Ovary (tissue), 3 donors: ENCODE results near the gene SOST.

Experiments used
- POLR2A ChIP-seq: fragments of 450-650 bp; IDR thresholded peaks from one replicate; pipeline ENCODE4 v1.6.1; 2017; ENCODE audit warnings: antibody characterized with exemption, mild to moderate bottlenecking, moderate library complexity
- TF ChIP-seq, protein P1 (sequence below), 3 donors: fragments of 450-650 bp in 2 of 3; fragments of 200-600 bp in 1 of 3; IDR thresholded peaks; one replicate each; pipeline versions ENCODE4 v1.5.1 to v1.8.0; 2016 to 2022; ENCODE audit warnings: antibody characterized with exemption in 3 of 3, mild to moderate bottlenecking in 1 of 3
- donor health status: DM: no; HTN: no; CAD: no.

DNA sequence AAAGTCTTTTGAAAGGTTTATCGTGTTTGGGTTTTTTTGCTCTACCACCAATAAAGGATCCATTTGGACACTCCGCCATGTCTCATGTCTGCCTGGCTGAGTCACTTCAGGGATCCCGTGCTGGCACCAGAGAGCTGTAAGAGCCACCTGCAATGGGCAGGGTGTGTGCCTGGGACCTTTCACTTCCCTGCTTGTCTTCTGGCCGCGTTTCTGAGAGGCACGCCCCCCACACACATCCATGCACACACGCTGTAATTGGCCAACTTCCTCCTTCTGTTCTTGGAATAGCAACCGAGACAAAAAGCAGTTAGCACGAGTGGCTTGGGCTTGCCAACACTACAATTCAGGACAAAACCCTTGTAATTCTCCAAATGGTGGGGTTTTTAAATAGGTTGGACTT, 9.8 kb upstream of the SOST start:
- TF ChIP-seq, protein P1, sequence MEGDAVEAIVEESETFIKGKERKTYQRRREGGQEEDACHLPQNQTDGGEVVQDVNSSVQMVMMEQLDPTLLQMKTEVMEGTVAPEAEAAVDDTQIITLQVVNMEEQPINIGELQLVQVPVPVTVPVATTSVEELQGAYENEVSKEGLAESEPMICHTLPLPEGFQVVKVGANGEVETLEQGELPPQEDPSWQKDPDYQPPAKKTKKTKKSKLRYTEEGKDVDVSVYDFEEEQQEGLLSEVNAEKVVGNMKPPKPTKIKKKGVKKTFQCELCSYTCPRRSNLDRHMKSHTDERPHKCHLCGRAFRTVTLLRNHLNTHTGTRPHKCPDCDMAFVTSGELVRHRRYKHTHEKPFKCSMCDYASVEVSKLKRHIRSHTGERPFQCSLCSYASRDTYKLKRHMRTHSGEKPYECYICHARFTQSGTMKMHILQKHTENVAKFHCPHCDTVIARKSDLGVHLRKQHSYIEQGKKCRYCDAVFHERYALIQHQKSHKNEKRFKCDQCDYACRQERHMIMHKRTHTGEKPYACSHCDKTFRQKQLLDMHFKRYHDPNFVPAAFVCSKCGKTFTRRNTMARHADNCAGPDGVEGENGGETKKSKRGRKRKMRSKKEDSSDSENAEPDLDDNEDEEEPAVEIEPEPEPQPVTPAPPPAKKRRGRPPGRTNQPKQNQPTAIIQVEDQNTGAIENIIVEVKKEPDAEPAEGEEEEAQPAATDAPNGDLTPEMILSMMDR (IDR thresholded peaks at IDR 0.05): no peak
- no peak for TF ChIP-seq POLR2A
